Panc1 (cell line): ENCODE data around the gene ZNF76. TPM values are rescaled to one million over a fixed set of nuclear protein-coding genes. Genes with fewer than 3 reads are reported as not detected.

Experiments used
- ATAC-seq: fragments of 200-7000 bp; cut with Tn5 transposase; 2 replicates; pipeline ENCODE4 v1.9.1; 2020; ENCODE audit warnings: mild to moderate bottlenecking, moderate library complexity
- BruUV-seq: library from RNA; stranded (reverse); fragments of 400-500 nt; replicated peaks from 2 replicates; lab custom pipeline; 2021; lab: Mats Ljungman, UMichigan
- CTCF ChIA-PET: fragments of 300-600 bp; sonication (Branson Sonifier 250); formaldehyde crosslinking; loops from one replicate; lab custom pipeline; 2022; ENCODE audit warnings: antibody characterized with exemption; lab: Charles Lee
- POLR2A ChIA-PET: fragments of 300-600 bp; sonication (Branson Sonifier 250); formaldehyde crosslinking; loops from one replicate; lab custom pipeline; 2022; ENCODE audit warnings: antibody characterized with exemption; lab: Charles Lee
- DNase-seq: peaks from one replicate; pipeline ENCODE4 v3.0.0-alpha.2; 2010; ENCODE audit warnings: low read depth, low spot score
- H3K27ac ChIP-seq: 2 replicates; pipeline ENCODE4 v1.5.1; 2011; ENCODE audit warnings: mild to moderate bottlenecking, low read length, inconsistent platforms
- H3K27me3 ChIP-seq: fragments of 200-500 bp; sonication (Bioruptor generic); 2 replicates; pipeline ENCODE4 v1.6.0; 2014; ENCODE audit warnings: low read length, inconsistent platforms; ENCODE audit not compliant: control insufficient read depth, insufficient read depth
- H3K36me3 ChIP-seq: fragments of 200-500 bp; sonication (Bioruptor generic); 2 replicates; pipeline ENCODE4 v1.5.1; 2014; ENCODE audit warnings: inconsistent platforms, mild to moderate bottlenecking, low read length, moderate library complexity; ENCODE audit not compliant: control insufficient read depth, insufficient read depth
- H3K4me1 ChIP-seq: 2 replicates; pipeline ENCODE4 v1.5.1; 2011; ENCODE audit warnings: inconsistent platforms, mild to moderate bottlenecking, low read length, moderate library complexity; ENCODE audit not compliant: control insufficient read depth, insufficient read depth
- H3K4me3 ChIP-seq, 2 experiments: 2 replicates each; pipeline ENCODE4 v1.5.1; 2011 to 2012; ENCODE audit warnings: low read depth in 2 of 2, low read length in 2 of 2, mild to moderate bottlenecking in 2 of 2, inconsistent platforms in 1 of 2, moderate library complexity in 1 of 2
- H3K9me3 ChIP-seq: fragments of 200-500 bp; sonication (Bioruptor generic); 2 replicates; pipeline ENCODE4 v1.5.1; 2014; ENCODE audit warnings: low read depth, mild to moderate bottlenecking, inconsistent platforms, low read length, moderate library complexity; ENCODE audit not compliant: control insufficient read depth, insufficient read depth
- CTCF ChIP-seq: fragments of 450-650 bp; IDR thresholded peaks from 2 replicates; pipeline ENCODE4 v1.5.1; 2017; ENCODE audit warnings: mild to moderate bottlenecking
- POLR2AphosphoS5 ChIP-seq: IDR thresholded peaks from 2 replicates; pipeline ENCODE4 v1.6.1; 2012; ENCODE audit warnings: mild to moderate bottlenecking, low read depth, low read length, moderate library complexity
- REST ChIP-seq, 2 experiments: IDR thresholded peaks; 2 replicates each; pipeline ENCODE4 v1.6.1; 2011 to 2012; ENCODE audit warnings: low read depth in 2 of 2, control low read depth in 1 of 2, low read length in 1 of 2, mild to moderate bottlenecking in 1 of 2, moderate library complexity in 1 of 2; ENCODE audit not compliant: insufficient read depth in 1 of 2
- SIN3A ChIP-seq: IDR thresholded peaks from 2 replicates; pipeline ENCODE4 v1.6.1; 2012; ENCODE audit warnings: low read depth, mild to moderate bottlenecking, low read length, moderate library complexity, borderline replicate concordance; ENCODE audit not compliant: insufficient read depth
- TCF7L2 ChIP-seq: IDR thresholded peaks from 2 replicates; pipeline ENCODE4 v1.6.1; 2011; ENCODE audit warnings: mild to moderate bottlenecking, low read depth, low read length, inconsistent platforms
- in situ Hi-C: cut with HindIII; loops from 2 replicates; pipeline ENCODE4 v1.10.0; 2016; ENCODE audit warnings: low sequenced_read_pairs, low pct_unique_long_range_greater_than_20kb
- intact Hi-C: fragments of 100-400 bp; cut with micrococcal nuclease; formaldehyde crosslinking; loops from one replicate; pipeline ENCODE4 v1.10.0; 2022; ENCODE audit not compliant: unreplicated experiment
- total RNA-seq: library from RNA; stranded (reverse); gene quantifications from one replicate; pipeline ENCODE4 v1.2.1, GENCODE V29; 2021; ENCODE audit not compliant: unreplicated experiment

The ZNF76 gene
- total RNA-seq, 1 experiment from 2014 or later: 41.5 TPM

GRCh38 chr6:35242486-35242885 lies 17.0 kb upstream of the ZNF76 start:
- Histone ChIP-seq H3K27ac (no peak overlapping the region), H3K4me3 (no peak overlapping the region), H3K27me3 (no peaks in the 10 kb centered on the region), H3K9me3 (no peaks in the 10 kb centered on the region), H3K4me1 (peaks cover 2% of the 10 kb centered on the region), H3K36me3 (no peaks in the 10 kb centered on the region)
- in situ Hi-C loops: no loop called here
- DNase-seq (no peak), ATAC-seq (no peak)
- POLR2A ChIA-PET: no interaction called here
- TF ChIP-seq POLR2AphosphoS5: no peak
- intact Hi-C loops: no loop called here
- CTCF ChIA-PET: no interaction called here
- no TSS peak for BruUV-seq

GRCh38 chr6:35242906-35243305 lies 16.6 kb upstream of the ZNF76 start:
- POLR2A ChIA-PET: no interaction called here
- H3K36me3 ChIP-seq: no peaks in the 10 kb centered on the region
- no peak for TF ChIP-seq SIN3A
- TF ChIP-seq TCF7L2: no peak
- TF ChIP-seq CTCF: no peak
- no peak for TF ChIP-seq POLR2AphosphoS5
- TF ChIP-seq REST (IDR thresholded peaks at IDR 0.05; ENCODE audit: insufficient read depth in 1 of 2, low read depth in 2 of 2, low read length in 1 of 2): no peak
- peaks cover 2% of the 10 kb centered on the region for H3K4me1 ChIP-seq
- in situ Hi-C loops (no loop called here), intact Hi-C loops (no loop called here)
- CTCF ChIA-PET: no interaction called here
- no TSS peak for BruUV-seq
- no peak overlapping the region for H3K27ac ChIP-seq
- H3K9me3 ChIP-seq: no peaks in the 10 kb centered on the region
- ATAC-seq: no peak
- no peak overlapping the region for H3K4me3 ChIP-seq
- no peaks in the 10 kb centered on the region for H3K27me3 ChIP-seq
- no peak for DNase-seq

- Histone ChIP-seq H3K4me3 (no peak overlapping the region), H3K36me3 (no peaks in the 10 kb centered on the region), H3K27ac (no peak overlapping the region), H3K27me3 (no peaks in the 10 kb centered on the region), H3K9me3 (no peaks in the 10 kb centered on the region), H3K4me1 (peaks cover 2% of the 10 kb centered on the region)
- TF ChIP-seq SIN3A (no peak), TCF7L2 (no peak), CTCF (no peak), POLR2AphosphoS5 (no peak), REST (IDR thresholded peaks at IDR 0.05; ENCODE audit: insufficient read depth in 1 of 2, low read depth in 2 of 2, low read length in 1 of 2) (no peak)
- POLR2A ChIA-PET: no interaction called here
- ATAC-seq (no peak), DNase-seq (no peak)
- CTCF ChIA-PET: no interaction called here
- intact Hi-C loops (no loop called here), in situ Hi-C loops (no loop called here)
- no TSS peak for BruUV-seq
Observed at GRCh38 chr6:35243386-35243958, 16.1 kb upstream of the ZNF76 start.
